SK-N-MC (cell line): ENCODE measurements around the gene TAS1R3.
"Not testable (repeated sequence)": the region's sequence is repeated elsewhere in the genome, so short reads cannot be mapped to it uniquely, and the experiment has no call there.

Experiments used
- EZH2 ChIP-seq: fragments of 200-600 bp; sonication (generic); IDR thresholded peaks from one replicate; pipeline ENCODE4 v1.6.1; 2017; ENCODE audit warnings: antibody characterized with exemption
- POLR2AphosphoS5 ChIP-seq: IDR thresholded peaks from 2 replicates; pipeline ENCODE4 v1.6.1; 2012; ENCODE audit warnings: mild to moderate bottlenecking, low read depth, low read length, borderline replicate concordance

DNA sequence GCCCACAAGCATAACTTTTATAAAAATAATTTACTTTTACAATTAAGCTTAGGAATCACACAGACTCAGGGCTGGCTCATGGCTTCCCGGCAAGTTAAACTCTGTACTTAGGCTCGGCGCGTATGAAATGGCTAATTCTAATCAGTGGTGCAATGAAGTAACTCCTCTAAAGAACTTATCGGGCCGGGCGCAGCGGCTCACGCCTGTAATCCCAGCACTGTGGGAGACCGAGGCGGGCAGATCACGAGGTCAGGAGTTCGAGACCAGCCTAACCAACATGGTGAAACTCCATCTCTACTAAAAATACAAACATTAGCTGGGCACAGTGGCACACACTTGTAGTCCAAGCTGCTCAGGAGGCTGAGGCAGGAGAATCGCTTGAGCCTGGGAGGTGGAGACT lies 39.0 kb downstream of the TAS1R3 start:
- not testable (repeated sequence) for TF ChIP-seq POLR2AphosphoS5, EZH2
